ENCODE results near the gene CLDN10. TPM values are rescaled to one million over a fixed set of nuclear protein-coding genes. Genes with fewer than 3 reads are reported as not detected.

CLDN10 gene
- total RNA-seq, 1 donor from 2014 or later: not detected

GRCh38 chr13:95530178-95530577 lies 22.3 kb upstream of the CLDN10 start:
- no peaks in the 10 kb centered on the region for H3K9me3 ChIP-seq
- intact Hi-C loops (cut with DNase I): no loop called here
- H3K4me1 ChIP-seq: no peaks in the 10 kb centered on the region
- H3K4me3 ChIP-seq: no peak overlapping the region
- peak in 1 of 2 donors; percentile 33 for TF ChIP-seq POLR2AphosphoS5 (IDR thresholded peaks at IDR 0.05; ENCODE audit: insufficient read depth in 1 of 2, low read depth in 1 of 2)
- TF ChIP-seq POLR2A (IDR thresholded peaks at IDR 0.05): no peak
- DNase-seq (ENCODE audit: extremely low spot score in 2 of 2): no peak
- no peak overlapping the region for H3K27ac ChIP-seq
- H3K36me3 ChIP-seq: no peaks in the 10 kb centered on the region
- H3K27me3 ChIP-seq: no peaks in the 10 kb centered on the region

DNA sequence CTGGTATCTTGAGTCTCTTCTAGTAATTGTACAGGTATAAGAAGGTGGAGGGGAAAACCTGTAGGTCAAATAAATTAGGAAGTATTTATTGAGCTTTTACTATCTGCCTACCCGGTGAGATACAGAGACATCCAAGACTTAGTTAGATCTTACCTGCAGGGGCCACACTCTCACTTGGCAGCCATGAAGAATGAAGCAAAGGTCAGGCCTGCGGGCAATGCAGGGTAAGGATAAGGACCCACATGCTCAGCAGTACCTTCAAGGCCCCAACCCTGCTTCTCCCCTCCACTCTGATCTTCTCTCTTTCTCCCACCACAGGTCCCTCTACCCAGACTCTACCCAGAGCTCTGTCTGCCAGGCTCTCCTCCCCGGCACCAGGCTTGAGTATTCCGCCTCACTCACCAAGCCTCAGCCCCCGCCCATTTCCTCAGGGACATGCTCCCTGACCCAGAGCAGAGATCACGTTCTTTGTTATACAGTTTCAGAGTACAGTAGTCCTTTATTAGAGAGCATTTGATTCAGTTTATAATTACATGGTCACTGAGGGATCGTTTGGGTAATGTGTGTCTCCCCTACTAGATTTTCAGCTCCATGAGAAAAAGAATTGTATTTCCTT lies 18.9 kb upstream of the CLDN10 start:
- no peaks in the 10 kb centered on the region for H3K27me3 ChIP-seq
- no peaks in the 10 kb centered on the region for H3K9me3 ChIP-seq
- H3K27ac ChIP-seq: no peak overlapping the region
- intact Hi-C loops (cut with DNase I): no loop called here
- no peak overlapping the region for H3K4me3 ChIP-seq
- H3K4me1 ChIP-seq: no peaks in the 10 kb centered on the region
- no peak for TF ChIP-seq POLR2AphosphoS5 (IDR thresholded peaks at IDR 0.05; ENCODE audit: insufficient read depth in 1 of 2, low read depth in 1 of 2)
- TF ChIP-seq POLR2A (IDR thresholded peaks at IDR 0.05): no peak
- no peak for TF ChIP-seq CTCF (IDR thresholded peaks at IDR 0.05)
- no peaks in the 10 kb centered on the region for H3K36me3 ChIP-seq
- no peak for DNase-seq (ENCODE audit: extremely low spot score in 2 of 2)

DNA sequence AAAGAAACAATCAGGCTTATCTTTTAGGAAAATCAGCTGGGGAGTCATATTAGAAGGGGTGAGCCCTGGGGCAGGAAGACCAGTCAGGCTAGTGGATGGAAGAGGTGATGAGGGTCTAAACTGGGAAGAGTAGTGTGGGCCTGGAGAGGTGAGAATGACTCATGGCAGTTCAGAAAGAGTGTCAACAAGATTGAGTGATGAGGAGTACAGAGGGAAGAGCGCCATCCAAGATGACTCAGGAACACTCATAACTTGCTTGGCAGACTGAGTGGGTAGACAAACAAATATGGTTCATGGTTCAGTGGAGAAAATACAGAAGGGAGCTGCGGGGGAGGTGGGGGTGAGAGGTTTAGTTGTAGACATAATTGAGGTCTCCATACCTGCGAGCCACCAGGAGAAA lies 17.3 kb upstream of the CLDN10 start:
- H3K27me3 ChIP-seq: no peaks in the 10 kb centered on the region
- H3K9me3 ChIP-seq: no peaks in the 10 kb centered on the region
- intact Hi-C loops (cut with DNase I): no loop called here
- H3K27ac ChIP-seq: no peak overlapping the region
- no peaks in the 10 kb centered on the region for H3K4me1 ChIP-seq
- DNase-seq (ENCODE audit: extremely low spot score in 2 of 2): no peak
- no peak overlapping the region for H3K4me3 ChIP-seq
- no peaks in the 10 kb centered on the region for H3K36me3 ChIP-seq
- TF ChIP-seq POLR2AphosphoS5 (IDR thresholded peaks at IDR 0.05; ENCODE audit: insufficient read depth in 1 of 2, low read depth in 1 of 2): no peak

GRCh38 chr13:95536632-95537241 lies 15.8 kb upstream of the CLDN10 start:
- no peak for TF ChIP-seq POLR2A (IDR thresholded peaks at IDR 0.05)
- TF ChIP-seq CTCF (IDR thresholded peaks at IDR 0.05): peak in 1 of 3 experiments; percentile 12
- intact Hi-C loops (cut with DNase I): no loop called here
- no peaks in the 10 kb centered on the region for H3K36me3 ChIP-seq
- DNase-seq (ENCODE audit: extremely low spot score in 2 of 2): no peak
- H3K27me3 ChIP-seq: no peaks in the 10 kb centered on the region
- no peaks in the 10 kb centered on the region for H3K4me1 ChIP-seq
- H3K4me3 ChIP-seq: no peak overlapping the region
- H3K27ac ChIP-seq: no peak overlapping the region
- no peaks in the 10 kb centered on the region for H3K9me3 ChIP-seq

DNA sequence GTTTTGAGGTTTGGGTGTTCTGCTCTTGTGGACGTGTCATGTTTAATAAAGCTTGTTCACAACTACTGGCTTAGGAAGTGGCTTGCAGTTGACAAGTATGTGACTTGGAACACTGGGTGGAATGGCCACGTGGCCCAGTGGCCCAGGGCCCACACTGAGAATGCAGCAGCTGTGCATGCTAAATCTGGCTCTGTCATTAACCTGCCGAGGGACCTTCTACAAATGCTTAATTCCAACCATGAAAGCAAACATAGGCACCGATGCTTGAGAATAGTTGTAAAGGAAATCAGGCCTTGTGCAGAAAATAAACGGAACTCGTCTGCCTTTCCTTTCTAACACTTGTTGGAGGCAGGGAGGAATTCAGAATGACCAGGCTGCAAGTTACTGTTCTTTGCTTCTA lies 11.6 kb upstream of the CLDN10 start:
- no peak for DNase-seq (ENCODE audit: extremely low spot score in 2 of 2)
- H3K36me3 ChIP-seq: no peaks in the 10 kb centered on the region
- H3K9me3 ChIP-seq: no peaks in the 10 kb centered on the region
- no peak overlapping the region for H3K27ac ChIP-seq
- H3K4me1 ChIP-seq: no peaks in the 10 kb centered on the region
- H3K4me3 ChIP-seq: no peak overlapping the region
- no peak for TF ChIP-seq POLR2A (IDR thresholded peaks at IDR 0.05)
- TF ChIP-seq CTCF (IDR thresholded peaks at IDR 0.05): no peak
- no peak for TF ChIP-seq POLR2AphosphoS5 (IDR thresholded peaks at IDR 0.05; ENCODE audit: insufficient read depth in 1 of 2, low read depth in 1 of 2)
- intact Hi-C loops (cut with DNase I): no loop called here
- no peaks in the 10 kb centered on the region for H3K27me3 ChIP-seq

DNA sequence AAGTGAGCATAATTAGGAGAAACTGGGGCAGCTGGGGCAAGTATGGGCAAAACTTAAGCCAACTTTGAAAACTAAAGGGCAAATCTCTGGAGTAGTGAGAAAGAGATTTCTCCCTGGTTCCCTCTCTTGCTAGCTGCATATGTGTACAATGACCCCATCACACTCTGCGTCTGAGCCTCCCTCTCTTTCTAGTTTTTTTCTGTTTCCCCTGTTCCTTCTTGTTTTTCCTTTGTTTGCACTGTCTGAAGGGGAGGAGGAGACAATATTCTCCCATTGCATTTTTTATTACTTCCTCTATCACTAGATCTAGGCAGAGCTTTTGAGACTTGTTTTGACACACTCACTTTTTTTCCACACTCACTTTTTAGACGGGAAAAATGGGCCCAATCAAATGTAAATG lies 11.2 kb upstream of the CLDN10 start:
- H3K9me3 ChIP-seq: no peaks in the 10 kb centered on the region
- no peak overlapping the region for H3K27ac ChIP-seq
- intact Hi-C loops (cut with DNase I): no loop called here
- H3K4me3 ChIP-seq: no peak overlapping the region
- no peaks in the 10 kb centered on the region for H3K36me3 ChIP-seq
- DNase-seq (ENCODE audit: extremely low spot score in 2 of 2): no peak
- no peaks in the 10 kb centered on the region for H3K4me1 ChIP-seq
- no peaks in the 10 kb centered on the region for H3K27me3 ChIP-seq
- TF ChIP-seq CTCF (IDR thresholded peaks at IDR 0.05) (no peak), POLR2A (IDR thresholded peaks at IDR 0.05) (no peak), POLR2AphosphoS5 (IDR thresholded peaks at IDR 0.05; ENCODE audit: insufficient read depth in 1 of 2, low read depth in 1 of 2) (no peak)

Data from vagina (tissue), 2 donors.